8988T (cell line): ENCODE measurements around the gene RHBDF2.
A peak's percentile ranks its signal among the peaks of the same experiment; 100 is the strongest.

Source experiments
- DNase-seq: peaks from one replicate; pipeline ENCODE4 v3.0.0; 2011

RHBDF2 gene

DNA sequence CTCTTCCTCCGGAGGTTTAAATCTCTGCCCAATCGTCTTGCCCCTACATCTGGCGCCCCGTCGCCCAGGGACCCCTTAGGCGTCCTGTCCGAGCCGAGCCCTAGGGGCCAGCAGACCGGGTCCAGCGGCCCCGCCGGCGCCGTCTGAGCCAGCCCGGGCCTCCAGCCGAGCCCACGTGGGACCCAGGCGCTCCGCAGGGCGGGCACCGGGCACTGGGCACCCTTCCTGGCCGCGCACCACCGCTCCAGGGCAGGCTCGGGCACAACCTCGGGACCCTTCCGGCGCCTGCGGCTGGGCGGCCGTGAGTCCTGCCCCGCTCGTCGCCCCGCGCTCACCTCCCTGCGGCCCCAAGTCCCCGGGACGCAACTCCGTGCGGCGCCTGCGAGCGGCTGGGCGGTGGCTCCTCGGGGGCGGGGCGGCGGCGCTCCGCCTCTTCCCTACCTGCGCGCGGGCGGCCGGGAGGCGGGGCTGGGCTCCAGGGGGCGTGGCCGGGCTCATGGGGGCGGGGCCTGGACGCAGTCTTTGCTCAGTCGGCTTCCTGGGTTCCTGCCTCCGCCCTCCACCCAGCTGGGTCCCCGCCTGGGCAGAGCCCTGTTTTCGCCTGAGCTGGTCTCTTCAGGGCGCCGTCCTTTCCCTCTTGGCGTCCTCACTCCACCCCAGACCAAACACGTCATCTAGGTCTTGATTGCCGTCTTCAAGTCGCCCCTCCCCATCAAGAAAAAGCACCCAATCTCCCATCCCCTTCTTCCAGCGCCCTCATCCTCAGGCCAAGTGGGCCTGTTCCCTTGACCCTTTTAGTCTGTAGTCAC, at the start of gene RHBDF2:
TSS of gene RHBDF2 (minus strand) at position 406 of the 809 bp plus-strand sequence. CDS start 19,899 bp downstream, outside the sequence.
- peak; percentile 91 for DNase-seq

DNA sequence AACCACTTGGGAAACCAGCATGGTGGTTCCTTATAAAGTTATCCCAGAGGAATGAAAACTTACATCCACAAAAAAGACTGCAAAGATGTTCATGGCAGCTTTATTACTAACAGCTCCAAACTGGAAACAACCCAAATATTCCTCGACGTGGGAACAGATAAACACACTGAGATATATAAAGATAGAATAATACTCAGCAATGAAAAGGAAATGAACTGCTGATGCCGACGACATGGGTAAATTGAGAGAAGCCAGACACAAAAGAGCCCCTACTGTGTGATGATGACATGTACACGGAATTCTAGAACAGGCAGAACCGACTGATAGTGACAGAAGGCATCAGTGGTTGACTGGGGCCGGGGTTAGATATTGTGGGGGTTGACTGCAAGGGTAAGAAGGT, 48.3 kb upstream of the RHBDF2 start:
- no peak for DNase-seq

DNA sequence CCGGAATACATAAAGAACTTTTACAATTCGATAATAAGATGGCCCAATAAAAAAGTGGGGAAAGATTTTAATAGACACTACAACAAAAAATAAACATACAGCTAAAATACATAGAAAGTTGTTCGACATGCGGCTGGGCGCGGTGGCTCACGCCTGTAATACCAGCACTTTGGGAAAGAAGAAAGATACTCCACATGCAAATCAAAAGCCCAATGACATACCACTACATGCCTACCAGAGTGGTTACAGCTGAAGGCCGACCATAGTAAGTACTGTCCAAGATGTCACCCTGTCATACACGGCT, 47.9 kb upstream of the RHBDF2 start:
- no peak for DNase-seq

DNA sequence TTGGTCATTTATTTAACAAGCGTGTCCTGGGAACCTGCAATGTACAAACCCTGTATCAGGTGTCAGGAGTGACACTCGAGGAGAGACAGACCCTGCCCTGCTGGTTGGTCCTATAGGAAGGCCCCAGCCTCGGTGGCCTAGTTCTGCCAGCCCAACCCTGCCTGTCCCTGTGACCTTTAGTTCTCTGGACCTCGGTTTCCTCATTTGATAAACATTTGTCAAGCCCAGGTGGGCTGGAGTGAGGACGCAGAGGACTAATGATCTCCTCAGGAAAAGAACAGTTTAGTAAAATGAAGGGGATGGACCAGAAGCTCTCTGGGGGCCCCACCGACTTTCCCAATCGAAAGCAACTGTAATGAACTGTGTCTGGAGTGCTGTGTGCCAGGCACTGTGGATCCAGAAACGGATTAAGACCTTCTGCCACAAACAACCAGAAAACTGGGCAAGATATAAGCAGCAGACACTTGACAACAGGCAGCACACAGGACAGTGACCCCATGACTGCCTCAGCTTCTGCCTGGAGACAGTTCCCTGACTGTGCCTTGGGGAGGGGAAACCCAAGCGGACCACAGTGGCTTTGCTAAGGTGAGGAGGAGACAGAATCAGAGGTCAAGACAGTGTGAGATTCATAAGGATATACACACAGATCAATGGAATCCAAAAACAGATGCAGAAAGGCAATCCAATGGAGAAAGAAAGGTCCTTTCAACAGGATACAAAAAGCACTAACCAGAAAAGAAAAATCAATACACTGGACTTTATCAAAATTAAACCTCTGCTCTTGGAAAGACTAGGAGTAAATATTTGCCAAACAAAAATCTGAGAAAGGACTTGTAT, 47.4 kb upstream of the RHBDF2 start:
- DNase-seq = no peak

DNA sequence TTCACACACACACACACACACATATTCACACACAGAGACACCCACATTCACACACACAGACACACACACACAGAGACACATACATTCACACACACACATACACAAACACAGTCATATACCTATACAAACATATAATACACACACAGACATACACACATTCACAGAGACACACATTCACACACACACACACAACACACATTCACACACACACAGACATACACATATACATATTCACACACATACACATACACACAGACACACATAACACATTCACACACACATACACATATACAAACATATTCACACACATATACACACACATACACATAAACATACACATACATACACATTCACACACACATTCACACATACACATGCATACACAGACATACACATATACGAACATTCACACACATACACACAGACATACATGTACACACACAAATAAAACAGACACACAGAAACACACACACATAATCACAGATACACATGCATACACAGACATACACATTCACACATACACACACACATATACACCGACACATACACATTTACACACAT, 46.5 kb upstream of the RHBDF2 start:
- DNase-seq = no peak

DNA sequence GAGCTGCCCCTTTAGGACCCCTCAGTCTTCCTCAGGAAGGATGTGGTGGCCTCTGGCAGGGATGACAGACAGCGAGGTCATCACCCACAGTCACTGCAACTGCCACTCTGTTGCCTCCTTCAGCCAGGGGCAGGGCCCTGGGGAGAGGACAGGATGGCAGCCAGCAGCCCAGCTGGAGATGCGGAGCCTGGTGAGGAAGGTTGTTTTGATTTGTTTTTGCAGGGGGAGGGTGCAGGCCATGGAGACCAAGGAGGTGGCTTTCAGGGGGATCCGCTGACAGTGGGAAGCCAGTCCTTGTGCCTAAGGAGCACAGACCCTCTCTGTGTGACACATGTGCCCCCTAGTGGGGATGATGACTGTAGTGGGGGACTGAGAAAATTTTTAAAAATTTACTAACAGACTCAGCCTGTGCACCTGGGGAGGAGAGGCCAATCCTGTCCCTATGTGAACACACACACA, 46.0 kb upstream of the RHBDF2 start:
- DNase-seq = no peak

DNA sequence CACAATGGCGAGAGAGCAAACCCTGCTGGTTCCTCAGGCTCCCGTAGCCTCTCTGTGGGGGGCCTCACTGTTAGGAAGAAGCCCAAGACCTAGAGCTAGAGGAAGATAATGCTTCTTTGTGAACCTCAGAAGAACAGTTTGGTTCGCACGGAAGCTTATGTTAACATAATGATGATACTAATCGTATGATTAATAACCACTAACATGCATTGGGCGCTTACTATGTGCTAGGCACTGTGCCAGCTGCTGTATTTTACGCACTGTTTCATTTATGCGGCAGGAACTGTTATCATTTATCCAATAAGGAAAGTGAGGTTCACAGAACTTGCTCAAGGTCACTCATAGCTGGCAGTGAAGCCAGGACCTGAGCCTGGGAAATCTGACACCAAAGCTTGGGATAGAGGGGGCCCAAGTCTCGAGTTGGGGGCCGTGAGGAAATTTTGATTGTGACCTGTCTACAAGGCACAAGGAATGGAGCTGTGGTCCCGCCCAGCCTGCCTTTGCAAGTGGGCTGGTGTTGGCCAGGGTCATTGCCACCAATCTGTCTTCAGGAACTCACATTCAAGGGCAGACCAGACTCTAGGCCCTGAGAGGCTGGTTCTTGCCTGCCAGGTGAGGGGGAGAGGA, 45.4 kb upstream of the RHBDF2 start:
- DNase-seq = no peak

DNA sequence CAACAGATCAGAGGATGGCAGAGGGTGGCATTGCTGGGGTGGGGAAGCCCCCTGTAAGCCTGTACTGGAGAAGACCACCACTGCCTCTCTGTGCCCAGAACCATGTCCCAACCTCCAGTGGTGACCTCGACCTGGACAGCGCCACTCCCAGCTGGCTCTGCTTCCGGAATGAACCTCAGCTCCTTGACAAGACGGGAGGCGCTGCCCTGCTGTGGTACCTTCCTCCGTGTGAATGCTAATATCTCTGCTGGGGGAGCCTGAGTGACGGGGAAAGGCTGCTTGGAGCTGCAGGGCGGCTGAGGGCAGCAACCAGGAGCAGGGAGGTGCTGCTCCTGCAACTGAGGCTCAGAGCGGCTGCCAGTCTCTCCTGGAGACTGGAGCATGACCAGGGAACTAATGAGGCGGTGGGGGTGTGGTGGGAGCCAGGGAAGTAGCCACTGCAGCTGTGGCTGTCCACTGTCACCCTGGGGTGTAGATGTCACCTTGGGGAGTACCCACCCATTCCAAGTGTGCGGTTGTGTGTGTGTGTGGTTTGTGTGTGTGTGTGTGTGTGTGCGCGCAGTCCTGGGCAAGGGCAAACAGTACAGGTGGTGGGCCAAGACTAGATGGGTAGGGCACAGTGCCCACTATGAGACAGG, 44.8 kb upstream of the RHBDF2 start:
- DNase-seq = no peak

DNA sequence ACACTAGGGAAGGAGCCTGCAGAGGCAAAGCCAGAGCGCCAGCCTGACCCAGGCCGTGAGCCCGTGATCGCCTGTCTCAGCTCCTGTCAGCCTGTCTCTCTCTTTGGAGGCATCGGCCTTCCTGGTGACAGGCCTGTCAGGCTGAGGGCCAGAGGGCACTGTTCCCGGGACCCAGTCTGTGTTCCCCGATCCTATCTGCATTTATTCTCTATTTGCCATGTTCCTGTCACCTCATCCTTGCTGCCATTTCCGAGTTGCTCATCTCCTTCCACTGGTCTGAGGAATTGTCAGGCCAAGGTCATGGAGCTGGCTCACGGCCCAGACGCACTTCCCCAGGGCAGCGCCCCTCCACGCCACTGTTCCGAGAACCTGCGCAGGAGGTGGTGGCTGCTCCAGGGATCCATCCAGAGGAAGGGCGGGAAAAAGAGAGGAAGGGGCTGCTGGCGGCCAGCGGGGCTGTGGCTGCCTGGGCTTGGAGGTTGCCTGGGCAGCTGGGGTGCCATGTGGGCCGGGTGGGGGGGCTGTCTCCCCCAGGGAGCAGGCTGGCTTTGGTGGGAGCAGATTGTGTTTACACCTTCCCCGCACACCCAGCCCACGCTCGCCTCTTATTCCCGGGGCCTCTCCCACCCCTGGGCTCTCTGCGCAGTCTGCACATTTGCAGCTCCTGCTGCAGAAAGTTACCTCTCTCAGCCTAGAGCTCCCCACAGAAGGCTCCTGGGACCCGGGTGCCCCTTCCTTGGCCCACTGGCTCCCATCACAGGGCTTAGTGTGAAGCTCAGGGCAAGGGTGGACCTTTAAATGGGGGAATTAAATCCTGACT, 43.5 kb upstream of the RHBDF2 start:
- no peak for DNase-seq

DNA sequence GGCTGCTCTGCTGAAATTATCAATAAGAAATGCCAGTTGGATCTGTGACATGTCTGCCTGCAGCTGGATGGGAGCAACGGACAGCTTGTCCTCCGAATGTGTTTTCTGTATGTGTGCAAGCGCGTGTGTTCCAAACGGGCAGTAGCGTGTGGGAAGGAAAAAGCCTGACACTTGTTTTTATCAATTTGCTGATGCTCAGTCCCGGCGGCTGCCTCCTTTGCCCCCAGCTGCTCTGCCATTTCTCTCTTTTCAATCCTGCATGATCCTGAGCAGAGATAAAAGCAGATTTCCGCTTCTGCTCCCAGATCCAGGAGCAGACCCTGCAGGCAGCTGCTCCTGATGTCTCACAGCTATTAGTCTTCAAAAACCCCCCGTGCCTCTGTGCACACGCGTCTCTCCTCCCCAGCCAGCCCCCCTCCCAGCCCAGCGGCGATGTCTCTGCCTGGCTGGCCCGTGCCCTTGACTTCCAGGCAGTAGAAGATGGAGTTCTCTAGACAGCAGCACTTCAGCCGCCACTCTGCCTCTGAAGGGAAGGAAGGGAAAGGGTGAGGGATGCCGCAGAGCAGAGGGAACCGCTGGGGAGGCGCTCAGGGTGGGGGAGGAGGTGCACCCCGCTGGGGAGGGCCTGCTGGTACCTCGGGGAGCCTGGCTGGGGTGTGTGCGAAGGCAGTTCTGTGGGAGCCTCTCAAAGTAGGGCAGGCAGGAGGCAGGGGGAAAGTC, 42.8 kb upstream of the RHBDF2 start:
- DNase-seq = no peak

DNA sequence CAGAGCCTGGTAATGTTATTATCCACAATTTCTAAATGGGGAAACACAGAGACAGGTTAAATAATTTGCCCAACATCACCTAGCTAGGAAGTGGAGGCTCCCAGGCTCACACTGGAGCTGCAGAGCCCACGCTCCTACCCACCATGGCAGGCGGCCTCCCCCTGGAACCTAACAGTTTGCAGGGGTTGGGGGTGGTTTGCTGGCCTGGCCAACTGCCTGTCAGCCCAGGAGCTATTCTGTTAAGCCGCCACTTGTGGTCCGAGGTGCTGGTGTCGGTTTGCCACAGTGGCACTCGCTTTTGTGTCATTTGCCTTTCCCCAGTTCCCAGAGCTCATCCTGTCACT, 42.2 kb upstream of the RHBDF2 start:
- no peak for DNase-seq

DNA sequence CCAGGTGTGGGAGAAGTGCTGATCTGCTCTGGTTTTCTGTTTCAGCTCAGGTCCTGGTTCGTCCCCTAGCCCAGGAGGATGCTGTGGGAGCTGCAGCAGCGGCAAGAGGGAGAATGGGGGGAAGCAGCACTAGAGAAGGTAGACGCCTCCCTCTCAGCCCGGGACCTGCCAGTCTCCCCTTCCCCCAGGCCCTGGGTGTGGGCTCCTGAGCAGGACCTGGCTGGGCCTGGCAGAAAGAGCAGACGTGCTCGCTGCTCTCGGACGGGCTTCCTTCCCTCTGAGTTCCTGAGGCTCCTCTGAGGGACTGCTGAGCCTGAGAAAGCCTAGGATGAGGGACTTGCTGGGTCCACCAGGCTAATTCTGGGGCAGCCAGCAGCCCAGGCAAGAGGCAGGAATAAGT, 41.8 kb upstream of the RHBDF2 start:
- no peak for DNase-seq

DNA sequence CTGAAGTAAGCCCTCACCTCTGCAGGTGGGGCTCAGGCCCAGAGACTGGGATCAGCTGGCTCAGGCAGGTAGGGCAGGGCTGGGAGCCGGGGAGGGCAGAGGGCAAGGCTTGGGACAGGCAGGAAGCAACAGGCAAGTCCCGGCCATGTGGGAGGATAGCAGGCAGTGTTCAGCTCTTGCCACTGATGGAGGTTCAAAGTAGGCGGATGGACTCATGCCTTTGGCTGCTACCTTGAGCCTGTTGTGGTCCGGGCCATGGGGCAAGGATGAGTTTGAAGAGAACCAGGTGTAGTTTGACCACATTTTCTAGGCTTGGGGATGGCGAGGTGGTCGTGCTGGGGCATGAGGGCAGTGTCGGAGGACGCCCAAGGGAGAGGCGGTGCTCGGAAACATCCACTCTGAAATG, 41.3 kb upstream of the RHBDF2 start:
- no peak for DNase-seq

DNA sequence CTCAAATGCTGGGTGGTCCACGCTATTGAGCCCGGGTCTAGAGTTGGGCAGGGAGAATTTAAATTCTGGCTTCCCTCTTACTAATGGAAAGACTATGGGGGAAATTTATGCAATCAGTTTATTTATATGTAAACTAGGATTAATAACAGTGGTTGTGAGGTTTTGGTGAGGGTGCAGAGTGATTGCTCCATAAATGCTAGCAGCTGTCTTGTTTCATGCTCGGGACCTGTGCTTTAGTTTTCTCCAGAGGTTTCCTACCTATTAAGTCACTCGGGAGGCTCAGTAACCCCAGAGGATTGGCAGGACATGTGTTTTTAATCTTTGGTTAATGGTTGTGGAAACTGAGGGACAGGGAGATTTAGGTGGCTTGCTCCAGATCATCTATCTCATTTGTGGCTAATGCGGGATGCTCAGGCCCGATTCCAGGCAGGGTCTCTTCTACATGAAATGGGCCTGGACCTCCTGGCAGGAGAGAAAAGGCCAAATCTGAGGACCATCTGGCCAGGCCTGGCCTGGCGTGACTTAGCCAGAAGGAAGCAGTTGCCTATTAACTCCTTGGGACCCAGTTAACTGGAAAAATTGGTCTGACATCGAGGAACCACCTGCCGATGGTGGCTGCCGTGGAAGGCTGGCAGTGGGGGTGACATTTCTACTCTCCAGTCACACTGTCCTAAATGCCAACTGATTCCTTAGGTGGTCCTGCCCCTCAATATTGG, 40.7 kb upstream of the RHBDF2 start:
- DNase-seq = no peak

DNA sequence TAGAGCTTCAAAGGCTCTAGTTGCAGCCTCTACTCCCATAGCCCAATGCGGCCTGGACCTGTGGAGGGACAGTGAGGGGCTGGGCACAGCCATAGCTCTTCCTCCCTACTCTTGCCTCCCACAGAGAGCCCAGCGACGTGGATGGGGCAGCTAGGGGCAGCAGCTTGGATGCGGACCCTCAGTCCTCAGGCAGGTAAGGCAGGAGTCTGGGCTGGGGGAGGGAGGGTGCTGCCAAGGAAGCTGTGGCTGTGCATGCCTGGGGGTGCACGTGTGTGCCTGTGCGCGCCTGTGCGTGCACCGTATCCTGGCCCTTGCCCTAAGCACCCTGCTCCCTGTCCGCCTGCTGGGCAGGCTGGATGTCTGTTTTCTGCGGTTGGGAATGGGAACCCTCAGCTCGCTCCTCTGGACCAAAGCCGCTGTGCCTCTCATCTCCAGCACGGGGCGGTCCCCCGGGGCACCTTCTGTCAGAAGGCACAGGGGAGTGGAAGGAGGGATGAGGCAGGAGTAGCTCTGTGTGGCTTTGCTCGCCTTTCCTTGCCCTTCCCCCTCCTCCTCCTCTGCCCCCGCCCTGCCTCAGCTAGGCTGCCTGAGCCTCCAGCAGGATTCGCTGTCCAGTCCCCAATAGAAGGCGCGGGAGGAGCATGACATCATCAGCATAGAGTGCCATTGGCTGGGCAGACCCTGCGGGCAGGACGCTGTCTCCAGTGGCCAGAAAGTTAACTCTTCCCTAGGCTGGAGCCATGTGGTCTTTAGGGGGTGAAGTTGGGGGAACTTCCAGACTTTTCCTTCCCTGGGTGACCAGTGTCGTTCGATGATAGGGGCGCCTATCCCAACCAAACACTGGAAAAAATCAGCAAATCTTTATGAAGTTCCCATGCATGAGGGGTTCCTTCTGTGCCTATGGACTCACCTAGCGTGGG, 39.4 kb upstream of the RHBDF2 start:
- DNase-seq = peak; percentile 98

DNA sequence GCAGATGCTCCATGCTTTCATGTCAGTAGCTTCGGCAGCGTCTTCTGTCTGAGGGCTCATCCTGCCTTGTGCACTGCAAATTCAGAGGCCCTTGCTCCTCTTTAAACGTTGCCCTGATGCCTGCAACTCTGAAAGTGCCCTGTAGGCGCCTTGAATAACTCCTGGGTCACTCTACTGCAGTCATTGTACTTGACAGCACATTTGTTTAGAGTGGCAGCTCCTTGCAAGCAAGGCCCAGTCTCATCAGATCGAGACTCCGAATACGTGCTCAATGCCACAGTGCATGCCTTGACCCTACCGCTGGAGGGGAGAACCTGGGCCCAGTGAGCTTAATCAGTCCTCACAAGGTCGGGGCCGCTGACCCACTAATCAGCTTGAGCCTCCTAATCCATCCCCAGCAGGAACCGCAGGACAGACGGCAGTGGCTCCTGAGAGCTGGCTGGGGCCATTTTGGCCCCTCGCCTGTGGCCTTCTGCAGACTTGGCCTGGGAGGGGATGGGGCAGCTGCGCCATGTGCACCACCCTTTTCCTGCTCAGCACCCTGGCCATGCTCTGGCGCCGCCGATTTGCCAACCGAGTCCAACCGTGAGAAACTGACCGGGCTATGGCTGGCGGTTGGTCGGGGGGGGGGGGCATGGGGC, 38.5 kb upstream of the RHBDF2 start, which contains the start of gene PRCD:
TSS of gene PRCD (plus strand) at position 414 of the 641 bp plus-strand sequence. CDS start at position 512, 98 bp downstream.
- peak; percentile 46 for DNase-seq

DNA sequence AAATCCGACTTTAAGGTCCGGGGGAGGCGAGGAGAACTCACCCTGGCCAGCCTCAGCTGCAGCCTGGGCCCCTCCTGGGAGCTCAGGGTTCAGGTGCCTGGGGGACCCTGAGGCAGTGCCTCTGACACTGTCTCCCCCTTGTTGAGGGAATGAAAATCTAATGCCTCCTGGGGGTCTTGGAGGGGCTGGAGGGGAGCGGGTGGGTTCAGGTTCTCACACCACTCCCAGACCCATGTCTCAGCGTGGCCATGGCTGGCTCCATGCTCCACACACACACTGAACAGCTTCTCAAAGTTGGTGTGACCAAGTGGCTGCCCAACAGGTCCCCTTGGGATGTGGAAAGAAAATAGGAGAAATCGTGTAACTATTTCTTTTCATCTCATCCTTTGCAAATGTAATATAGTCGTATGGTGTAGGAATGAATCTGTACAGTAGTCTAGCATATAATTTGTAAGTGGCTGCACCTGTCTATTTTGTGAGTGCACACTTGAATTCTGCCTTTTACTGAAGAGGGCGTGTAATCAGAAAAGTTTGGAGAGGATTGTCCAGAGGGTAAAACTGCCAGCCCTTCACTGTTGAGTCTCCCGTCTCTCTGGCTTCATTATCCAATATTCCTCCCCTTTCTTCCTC, 37.8 kb upstream of the RHBDF2 start:
- DNase-seq = no peak

DNA sequence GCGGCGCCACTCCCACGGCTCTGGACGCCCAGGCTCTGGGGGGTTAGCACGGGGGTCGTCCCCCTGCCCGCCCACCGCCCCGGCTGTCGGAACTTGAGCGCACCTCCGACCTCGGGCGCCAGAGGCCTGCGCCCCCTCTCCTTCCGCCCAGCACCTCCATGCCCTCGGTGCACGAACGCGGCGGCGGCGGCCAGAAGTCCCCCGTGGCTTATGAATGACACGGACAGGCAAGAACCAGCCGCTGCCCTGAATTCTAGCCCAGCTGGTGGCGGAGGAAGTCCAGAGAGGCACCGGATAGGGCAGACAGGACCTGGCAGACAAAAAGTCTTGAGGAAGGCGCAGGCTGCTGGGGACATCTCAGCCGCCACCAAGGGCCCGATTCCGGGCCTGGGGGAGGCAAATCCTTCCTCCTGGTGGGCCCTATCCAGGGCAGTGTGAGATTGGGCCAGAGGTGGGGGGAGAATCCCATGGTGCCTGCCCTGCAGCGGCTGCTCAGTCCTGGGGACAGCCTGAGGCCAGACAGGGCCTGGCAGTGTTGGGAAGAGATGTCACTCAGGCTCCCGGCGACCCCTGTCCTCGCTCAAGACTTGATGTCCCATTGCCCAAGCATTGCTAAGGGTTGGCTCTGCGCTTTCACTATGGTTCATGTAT, 37.2 kb upstream of the RHBDF2 start:
- no peak for DNase-seq
